ENCODE data around the gene NHLRC2.

GRCh38 chr10:113846036-113846435 is 8.4 kb upstream of the NHLRC2 start:
- TF ChIP-seq JUNB (IDR thresholded peaks at IDR 0.05; ENCODE audit: unreplicated experiment) (no peak), CREB1 (CRISPR knock-in tag; IDR thresholded peaks at IDR 0.05; ENCODE audit: low read depth) (no peak), POLR2AphosphoS5 (IDR thresholded peaks at IDR 0.05; ENCODE audit: low read depth) (no peak), EZH2 (IDR thresholded peaks at IDR 0.05; ENCODE audit: low read depth, unreplicated experiment) (no peak), ETS1 (IDR thresholded peaks at IDR 0.05) (no peak), EZH2phosphoT487 (IDR thresholded peaks at IDR 0.05; ENCODE audit: unreplicated experiment) (no peak), ZNF331 (CRISPR knock-in tag; IDR thresholded peaks at IDR 0.05; ENCODE audit: low read depth) (no peak)
- TF ChIP-seq, protein P1, sequence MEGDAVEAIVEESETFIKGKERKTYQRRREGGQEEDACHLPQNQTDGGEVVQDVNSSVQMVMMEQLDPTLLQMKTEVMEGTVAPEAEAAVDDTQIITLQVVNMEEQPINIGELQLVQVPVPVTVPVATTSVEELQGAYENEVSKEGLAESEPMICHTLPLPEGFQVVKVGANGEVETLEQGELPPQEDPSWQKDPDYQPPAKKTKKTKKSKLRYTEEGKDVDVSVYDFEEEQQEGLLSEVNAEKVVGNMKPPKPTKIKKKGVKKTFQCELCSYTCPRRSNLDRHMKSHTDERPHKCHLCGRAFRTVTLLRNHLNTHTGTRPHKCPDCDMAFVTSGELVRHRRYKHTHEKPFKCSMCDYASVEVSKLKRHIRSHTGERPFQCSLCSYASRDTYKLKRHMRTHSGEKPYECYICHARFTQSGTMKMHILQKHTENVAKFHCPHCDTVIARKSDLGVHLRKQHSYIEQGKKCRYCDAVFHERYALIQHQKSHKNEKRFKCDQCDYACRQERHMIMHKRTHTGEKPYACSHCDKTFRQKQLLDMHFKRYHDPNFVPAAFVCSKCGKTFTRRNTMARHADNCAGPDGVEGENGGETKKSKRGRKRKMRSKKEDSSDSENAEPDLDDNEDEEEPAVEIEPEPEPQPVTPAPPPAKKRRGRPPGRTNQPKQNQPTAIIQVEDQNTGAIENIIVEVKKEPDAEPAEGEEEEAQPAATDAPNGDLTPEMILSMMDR (conservative IDR thresholded peaks at IDR 0.05; ENCODE audit: low read depth in 2 of 2) = no peak
- TF ChIP-seq, protein P2, sequence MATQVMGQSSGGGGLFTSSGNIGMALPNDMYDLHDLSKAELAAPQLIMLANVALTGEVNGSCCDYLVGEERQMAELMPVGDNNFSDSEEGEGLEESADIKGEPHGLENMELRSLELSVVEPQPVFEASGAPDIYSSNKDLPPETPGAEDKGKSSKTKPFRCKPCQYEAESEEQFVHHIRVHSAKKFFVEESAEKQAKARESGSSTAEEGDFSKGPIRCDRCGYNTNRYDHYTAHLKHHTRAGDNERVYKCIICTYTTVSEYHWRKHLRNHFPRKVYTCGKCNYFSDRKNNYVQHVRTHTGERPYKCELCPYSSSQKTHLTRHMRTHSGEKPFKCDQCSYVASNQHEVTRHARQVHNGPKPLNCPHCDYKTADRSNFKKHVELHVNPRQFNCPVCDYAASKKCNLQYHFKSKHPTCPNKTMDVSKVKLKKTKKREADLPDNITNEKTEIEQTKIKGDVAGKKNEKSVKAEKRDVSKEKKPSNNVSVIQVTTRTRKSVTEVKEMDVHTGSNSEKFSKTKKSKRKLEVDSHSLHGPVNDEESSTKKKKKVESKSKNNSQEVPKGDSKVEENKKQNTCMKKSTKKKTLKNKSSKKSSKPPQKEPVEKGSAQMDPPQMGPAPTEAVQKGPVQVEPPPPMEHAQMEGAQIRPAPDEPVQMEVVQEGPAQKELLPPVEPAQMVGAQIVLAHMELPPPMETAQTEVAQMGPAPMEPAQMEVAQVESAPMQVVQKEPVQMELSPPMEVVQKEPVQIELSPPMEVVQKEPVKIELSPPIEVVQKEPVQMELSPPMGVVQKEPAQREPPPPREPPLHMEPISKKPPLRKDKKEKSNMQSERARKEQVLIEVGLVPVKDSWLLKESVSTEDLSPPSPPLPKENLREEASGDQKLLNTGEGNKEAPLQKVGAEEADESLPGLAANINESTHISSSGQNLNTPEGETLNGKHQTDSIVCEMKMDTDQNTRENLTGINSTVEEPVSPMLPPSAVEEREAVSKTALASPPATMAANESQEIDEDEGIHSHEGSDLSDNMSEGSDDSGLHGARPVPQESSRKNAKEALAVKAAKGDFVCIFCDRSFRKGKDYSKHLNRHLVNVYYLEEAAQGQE (IDR thresholded peaks at IDR 0.05; ENCODE audit: unreplicated experiment) = no peak
- TF ChIP-seq, protein P3, sequence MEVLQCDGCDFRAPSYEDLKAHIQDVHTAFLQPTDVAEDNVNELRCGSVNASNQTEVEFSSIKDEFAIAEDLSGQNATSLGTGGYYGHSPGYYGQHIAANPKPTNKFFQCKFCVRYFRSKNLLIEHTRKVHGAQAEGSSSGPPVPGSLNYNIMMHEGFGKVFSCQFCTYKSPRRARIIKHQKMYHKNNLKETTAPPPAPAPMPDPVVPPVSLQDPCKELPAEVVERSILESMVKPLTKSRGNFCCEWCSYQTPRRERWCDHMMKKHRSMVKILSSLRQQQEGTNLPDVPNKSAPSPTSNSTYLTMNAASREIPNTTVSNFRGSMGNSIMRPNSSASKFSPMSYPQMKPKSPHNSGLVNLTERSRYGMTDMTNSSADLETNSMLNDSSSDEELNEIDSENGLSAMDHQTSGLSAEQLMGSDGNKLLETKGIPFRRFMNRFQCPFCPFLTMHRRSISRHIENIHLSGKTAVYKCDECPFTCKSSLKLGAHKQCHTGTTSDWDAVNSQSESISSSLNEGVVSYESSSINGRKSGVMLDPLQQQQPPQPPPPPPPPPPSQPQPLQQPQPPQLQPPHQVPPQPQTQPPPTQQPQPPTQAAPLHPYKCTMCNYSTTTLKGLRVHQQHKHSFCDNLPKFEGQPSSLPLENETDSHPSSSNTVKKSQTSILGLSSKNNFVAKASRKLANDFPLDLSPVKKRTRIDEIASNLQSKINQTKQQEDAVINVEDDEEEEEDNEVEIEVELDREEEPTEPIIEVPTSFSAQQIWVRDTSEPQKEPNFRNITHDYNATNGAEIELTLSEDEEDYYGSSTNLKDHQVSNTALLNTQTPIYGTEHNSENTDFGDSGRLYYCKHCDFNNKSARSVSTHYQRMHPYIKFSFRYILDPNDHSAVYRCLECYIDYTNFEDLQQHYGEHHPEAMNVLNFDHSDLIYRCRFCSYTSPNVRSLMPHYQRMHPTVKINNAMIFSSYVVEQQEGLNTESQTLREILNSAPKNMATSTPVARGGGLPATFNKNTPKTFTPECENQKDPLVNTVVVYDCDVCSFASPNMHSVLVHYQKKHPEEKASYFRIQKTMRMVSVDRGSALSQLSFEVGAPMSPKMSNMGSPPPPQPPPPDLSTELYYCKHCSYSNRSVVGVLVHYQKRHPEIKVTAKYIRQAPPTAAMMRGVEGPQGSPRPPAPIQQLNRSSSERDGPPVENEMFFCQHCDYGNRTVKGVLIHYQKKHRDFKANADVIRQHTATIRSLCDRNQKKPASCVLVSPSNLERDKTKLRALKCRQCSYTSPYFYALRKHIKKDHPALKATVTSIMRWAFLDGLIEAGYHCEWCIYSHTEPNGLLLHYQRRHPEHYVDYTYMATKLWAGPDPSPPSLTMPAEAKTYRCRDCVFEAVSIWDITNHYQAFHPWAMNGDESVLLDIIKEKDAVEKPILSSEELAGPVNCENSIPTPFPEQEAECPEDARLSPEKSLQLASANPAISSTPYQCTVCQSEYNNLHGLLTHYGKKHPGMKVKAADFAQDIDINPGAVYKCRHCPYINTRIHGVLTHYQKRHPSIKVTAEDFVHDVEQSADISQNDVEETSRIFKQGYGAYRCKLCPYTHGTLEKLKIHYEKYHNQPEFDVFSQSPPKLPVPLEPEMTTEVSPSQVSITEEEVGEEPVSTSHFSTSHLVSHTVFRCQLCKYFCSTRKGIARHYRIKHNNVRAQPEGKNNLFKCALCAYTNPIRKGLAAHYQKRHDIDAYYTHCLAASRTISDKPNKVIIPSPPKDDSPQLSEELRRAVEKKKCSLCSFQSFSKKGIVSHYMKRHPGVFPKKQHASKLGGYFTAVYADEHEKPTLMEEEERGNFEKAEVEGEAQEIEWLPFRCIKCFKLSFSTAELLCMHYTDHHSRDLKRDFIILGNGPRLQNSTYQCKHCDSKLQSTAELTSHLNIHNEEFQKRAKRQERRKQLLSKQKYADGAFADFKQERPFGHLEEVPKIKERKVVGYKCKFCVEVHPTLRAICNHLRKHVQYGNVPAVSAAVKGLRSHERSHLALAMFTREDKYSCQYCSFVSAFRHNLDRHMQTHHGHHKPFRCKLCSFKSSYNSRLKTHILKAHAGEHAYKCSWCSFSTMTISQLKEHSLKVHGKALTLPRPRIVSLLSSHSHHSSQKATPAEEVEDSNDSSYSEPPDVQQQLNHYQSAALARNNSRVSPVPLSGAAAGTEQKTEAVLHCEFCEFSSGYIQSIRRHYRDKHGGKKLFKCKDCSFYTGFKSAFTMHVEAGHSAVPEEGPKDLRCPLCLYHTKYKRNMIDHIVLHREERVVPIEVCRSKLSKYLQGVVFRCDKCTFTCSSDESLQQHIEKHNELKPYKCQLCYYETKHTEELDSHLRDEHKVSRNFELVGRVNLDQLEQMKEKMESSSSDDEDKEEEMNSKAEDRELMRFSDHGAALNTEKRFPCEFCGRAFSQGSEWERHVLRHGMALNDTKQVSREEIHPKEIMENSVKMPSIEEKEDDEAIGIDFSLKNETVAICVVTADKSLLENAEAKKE (CRISPR knock-in tag; IDR thresholded peaks at IDR 0.05) = no peak

Measured in GM23338 (cell line).